CD4-positive, alpha-beta T cell treated with Interleukin-6 for 4 hours (primary cell): Measurements from ENCODE around the gene CDT1.
"Not testable (repeated sequence)": the region's sequence is repeated elsewhere in the genome, so short reads cannot be mapped to it uniquely, and the experiment has no call there.

ENCODE experiments used
- DNase-seq: peaks from one replicate; pipeline ENCODE4 v3.0.0-alpha.2; 2020; ENCODE audit warnings: mixed read lengths

The CDT1 gene

GRCh38 chr16:88820385-88821025 is 16.9 kb downstream of the CDT1 start:
- DNase-seq = no peak

GRCh38 chr16:88821168-88821850 is 17.7 kb downstream of the CDT1 start:
- no peak for DNase-seq

GRCh38 chr16:88822281-88823040 is 18.9 kb downstream of the CDT1 start:
- no peak for DNase-seq

GRCh38 chr16:88823646-88824045 is 20.1 kb downstream of the CDT1 start:
- not testable (repeated sequence) for DNase-seq

- DNase-seq = no peak
These were observed 20.9 kb downstream of the CDT1 start for GRCh38 chr16:88824256-88825077.

GRCh38 chr16:88825146-88825545 is 21.6 kb downstream of the CDT1 start:
- DNase-seq = no peak

- DNase-seq = no peak
These were observed 22.7 kb downstream of the CDT1 start for GRCh38 chr16:88826070-88826840.

- DNase-seq = no peak
These were observed 24.1 kb downstream of the CDT1 start for GRCh38 chr16:88827727-88828126.

- no peak for DNase-seq
These were observed 25.1 kb downstream of the CDT1 start for GRCh38 chr16:88828711-88829110.

GRCh38 chr16:88830258-88830657 is 26.7 kb downstream of the CDT1 start:
- DNase-seq = no peak

GRCh38 chr16:88830783-88831182 is 27.2 kb downstream of the CDT1 start:
- DNase-seq = no peak

- no peak for DNase-seq
These were observed 28.2 kb downstream of the CDT1 start for GRCh38 chr16:88831838-88832237.

- no peak for DNase-seq
These were observed 29.5 kb downstream of the CDT1 start for GRCh38 chr16:88833086-88833485.

- no peak for DNase-seq
These were observed 31.1 kb downstream of the CDT1 start for GRCh38 chr16:88834670-88835069.

GRCh38 chr16:88835383-88835782 is 31.8 kb downstream of the CDT1 start:
- DNase-seq = no peak

- no peak for DNase-seq
These were observed 32.2 kb downstream of the CDT1 start for GRCh38 chr16:88835818-88836217.

- no peak for DNase-seq
These were observed 33.2 kb downstream of the CDT1 start for GRCh38 chr16:88836791-88837190.

- DNase-seq = no peak
These were observed 34.2 kb downstream of the CDT1 start for GRCh38 chr16:88837806-88838205.

- DNase-seq = no peak
These were observed 35.0 kb downstream of the CDT1 start for GRCh38 chr16:88838566-88838965.

GRCh38 chr16:88839026-88839529 is 35.5 kb downstream of the CDT1 start:
- DNase-seq = no peak

GRCh38 chr16:88839745-88840599 is 36.4 kb downstream of the CDT1 start:
- no peak for DNase-seq
